Activated gamma-delta T cell (primary cell): Measurements from ENCODE around the gene GYPC.

Source experiments
- DNase-seq: peaks from one replicate; lab custom pipeline; 2025; lab: John Stamatoyannopoulos, UW

Gene GYPC

GRCh38 chr2:126732682-126733245, 76.8 kb downstream of the GYPC start:
- DNase-seq = no peak

- DNase-seq = no peak
These were observed 77.8 kb downstream of the GYPC start for GRCh38 chr2:126733795-126734194.

DNA sequence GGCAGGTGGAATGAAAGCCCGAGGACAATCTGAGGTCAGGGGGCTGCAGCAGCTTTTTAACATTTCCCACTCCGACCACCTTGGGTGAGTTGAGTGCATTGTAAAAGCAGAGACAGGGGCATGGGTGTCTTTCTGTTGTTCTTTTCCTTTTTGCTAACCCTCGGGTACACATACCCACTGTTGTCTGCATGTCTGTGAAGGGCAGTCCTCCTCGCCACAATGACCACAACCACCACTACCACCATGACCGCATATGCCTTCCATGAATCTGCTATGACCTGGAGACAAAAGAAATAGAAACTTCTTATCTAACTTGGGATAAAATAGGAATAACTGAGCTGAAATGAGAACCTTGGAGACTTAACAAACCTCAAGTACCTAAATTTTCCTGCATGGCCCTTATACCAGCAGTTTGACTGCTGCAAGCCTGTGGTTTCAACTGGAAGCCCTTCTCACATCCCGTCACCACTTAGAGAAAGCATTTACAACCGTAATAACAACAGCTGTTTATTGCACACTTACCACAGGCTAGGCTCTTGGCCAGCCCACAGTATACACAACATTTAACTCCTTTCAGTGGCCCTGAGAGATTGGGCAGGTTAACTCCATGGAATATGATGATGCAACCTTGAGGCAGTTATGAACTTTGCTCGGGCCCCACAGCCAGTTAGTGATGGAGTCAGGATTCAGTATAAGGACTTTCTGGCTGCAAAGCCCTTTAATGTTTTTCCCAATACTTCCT, 80.3 kb downstream of the GYPC start:
- no peak for DNase-seq

DNA sequence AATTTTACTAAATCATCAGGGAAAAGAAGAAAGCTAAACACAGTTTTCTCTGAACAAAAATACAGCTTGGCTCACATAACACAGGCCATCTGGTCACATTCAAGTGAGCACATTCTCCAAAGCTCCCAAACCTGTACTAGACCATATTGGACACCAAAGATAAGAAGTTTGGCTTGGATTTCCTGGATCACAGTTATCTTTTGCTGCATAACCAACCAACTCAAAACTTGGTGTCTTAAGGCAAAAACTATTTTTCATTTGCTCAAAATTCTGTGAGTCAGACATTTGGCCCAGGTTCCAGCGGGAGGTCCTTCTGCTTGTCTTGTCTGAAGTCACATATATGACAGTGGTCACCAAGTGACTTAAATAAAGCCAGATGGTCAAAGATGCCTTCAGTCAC, 83.2 kb downstream of the GYPC start:
- DNase-seq = no peak

- DNase-seq = no peak
These were observed 88.7 kb downstream of the GYPC start for GRCh38 chr2:126744640-126745039.
